ENCODE results near the gene SLC6A8.

Gene SLC6A8

DNA sequence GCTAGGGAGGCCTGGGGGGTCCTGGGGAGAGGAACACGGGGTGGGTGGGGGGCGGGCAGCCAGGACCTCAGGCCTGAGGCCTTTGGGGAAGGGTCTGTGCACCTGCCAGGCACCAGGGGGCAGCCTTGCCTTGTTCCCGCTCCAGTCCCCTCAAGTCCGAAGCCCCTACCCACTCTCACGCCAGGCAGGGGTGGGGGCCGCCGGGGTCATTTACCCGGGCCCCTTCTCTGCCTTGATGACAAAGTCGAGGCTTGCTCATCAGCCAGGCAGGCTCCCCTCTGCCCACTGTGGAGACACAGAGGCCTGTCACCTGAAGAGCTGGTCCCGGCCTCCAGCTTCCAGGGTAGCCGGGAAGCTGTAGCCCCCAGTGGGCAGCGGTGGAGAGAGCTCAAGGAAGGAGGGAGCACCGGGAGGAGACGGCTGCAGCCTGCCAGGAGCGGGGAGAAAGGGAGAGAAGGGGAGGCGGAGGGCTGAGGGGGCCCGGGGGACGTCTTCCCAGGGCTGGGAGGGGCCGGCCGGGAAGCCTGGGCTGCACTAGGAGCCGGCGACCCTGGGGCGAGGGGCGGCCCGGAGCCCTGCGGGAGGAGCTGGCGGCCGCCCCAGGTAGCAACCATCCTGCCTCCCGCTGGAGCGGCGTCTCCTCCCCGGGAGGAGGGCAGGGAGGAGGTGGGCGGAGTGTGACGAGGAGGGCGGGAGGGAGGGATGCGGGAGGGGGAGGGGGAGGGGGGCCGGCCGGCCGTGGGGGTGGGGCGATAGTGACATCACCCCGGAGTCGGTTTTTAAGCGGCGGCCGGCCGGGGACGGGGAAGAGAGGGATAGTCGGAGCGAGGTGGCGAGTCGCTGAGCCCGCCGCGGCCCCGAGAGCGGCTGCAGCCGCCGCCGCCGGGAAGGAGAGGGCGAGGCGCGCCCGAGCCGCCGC, at the start of gene SLC6A8:
Gene SLC6A8, plus strand, starts transcription at position 806 of the 919 bp plus-strand sequence. CDS start 649 bp downstream, outside the sequence.
- TF ChIP-seq GATA1 (IDR thresholded peaks at IDR 0.05; ENCODE audit: low read depth, low read length) = no peak
- TF ChIP-seq POLR2A (IDR thresholded peaks at IDR 0.05; ENCODE audit: low read length) = no peak
- peak; percentile 77 to 88 for DNase-seq

DNA sequence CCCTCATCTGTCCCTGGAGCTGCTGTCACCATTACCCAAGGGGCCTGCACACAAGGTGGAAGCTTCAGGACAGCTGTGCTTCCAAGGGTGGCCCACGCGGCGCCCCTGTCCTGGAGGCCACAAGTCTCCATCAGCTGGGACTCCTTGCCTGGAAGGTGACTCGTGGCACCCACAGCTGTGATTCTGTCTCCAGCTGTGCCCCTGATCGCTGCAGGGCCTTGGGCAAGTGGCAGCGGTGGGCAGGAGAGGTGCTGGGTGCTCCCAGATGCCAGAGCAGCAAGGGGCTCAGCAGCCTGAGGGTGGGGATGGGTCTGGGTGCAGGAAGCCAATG, 49.7 kb upstream of the SLC6A8 start:
- DNase-seq = no peak
- TF ChIP-seq GATA1 (IDR thresholded peaks at IDR 0.05; ENCODE audit: low read depth, low read length) = no peak
- TF ChIP-seq POLR2A (IDR thresholded peaks at IDR 0.05; ENCODE audit: low read length) = no peak

DNA sequence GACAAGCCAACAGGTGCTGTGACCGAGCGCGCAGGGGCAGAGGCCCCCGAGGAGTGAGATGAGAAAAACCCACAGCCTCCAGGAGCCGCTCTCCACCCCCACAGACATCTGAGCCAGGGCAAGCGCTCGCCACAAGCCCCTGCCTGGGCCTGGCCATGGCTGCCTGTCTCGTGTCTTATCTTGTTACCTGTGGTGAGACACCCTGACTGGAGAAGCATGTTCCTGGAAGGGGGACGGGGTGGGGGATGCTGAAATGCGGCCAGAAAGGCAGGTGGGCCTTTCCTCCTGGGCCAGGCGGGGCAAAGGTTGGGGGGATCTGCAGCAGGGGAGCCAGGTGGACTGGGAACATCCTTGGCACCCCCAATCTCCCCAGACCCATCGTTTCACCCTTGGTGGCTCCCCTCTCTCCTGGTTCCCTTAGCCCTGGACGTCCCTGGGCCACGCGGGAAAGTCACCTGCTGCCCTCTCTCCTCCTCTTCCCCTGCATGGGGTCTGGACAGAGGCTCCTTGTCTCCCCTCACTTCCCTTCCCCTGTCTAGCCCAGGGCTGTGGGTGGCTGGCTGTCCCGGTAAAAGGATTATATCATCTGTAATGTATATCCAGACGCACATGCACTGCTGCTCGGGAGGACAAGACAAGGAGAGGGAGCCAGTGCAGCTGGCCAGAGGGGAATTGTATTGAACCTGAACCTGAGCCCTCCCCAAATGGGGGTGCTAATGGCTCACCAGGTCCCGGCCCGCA, 49.1 kb upstream of the SLC6A8 start:
- no peak for TF ChIP-seq GATA1 (IDR thresholded peaks at IDR 0.05; ENCODE audit: low read depth, low read length)
- TF ChIP-seq POLR2A (IDR thresholded peaks at IDR 0.05; ENCODE audit: low read length) = no peak
- no peak for DNase-seq

DNA sequence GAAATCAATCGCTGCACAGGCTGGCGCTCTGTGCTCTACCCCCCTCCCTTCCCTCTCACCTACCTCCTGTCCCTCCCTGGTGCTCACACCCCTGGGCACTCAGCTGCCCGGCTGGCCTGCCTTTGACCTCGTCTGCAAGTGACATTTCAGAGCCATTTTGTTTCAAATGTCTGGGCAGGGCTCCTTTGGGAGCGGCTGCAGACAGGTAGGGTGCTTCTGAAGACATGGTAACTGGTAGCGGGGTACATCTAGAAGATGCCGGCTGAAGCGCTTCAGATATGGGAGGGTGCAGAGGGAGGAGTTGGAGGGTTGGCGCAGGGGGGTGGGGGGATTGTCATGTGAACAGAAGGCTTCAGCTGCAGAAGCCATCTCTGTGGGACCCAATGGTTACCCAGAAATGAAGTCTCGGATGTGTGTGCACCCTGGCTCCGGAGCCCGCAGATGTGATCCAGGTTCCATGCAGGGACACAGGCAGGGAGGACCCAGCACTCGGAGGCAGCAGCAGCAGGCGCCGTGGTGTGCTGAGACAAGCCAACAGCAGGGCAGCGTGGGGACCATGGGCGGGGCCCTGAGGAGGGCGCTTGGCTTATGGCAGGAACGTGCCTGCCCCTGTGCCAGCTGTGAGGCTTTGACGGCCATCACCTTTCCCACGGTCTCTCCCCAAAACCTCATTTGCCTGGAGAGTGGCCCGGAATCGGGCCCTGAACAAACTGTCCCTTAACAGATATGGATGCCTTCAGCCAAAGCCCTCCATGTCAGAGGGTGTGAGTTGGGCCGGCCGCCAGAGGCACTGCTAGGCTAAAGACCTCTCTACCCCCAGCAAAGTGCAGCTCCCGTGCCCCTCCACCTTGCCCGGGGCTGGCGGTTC, 48.3 kb upstream of the SLC6A8 start:
- TF ChIP-seq POLR2A (IDR thresholded peaks at IDR 0.05; ENCODE audit: low read length) = no peak
- no peak for DNase-seq

DNA sequence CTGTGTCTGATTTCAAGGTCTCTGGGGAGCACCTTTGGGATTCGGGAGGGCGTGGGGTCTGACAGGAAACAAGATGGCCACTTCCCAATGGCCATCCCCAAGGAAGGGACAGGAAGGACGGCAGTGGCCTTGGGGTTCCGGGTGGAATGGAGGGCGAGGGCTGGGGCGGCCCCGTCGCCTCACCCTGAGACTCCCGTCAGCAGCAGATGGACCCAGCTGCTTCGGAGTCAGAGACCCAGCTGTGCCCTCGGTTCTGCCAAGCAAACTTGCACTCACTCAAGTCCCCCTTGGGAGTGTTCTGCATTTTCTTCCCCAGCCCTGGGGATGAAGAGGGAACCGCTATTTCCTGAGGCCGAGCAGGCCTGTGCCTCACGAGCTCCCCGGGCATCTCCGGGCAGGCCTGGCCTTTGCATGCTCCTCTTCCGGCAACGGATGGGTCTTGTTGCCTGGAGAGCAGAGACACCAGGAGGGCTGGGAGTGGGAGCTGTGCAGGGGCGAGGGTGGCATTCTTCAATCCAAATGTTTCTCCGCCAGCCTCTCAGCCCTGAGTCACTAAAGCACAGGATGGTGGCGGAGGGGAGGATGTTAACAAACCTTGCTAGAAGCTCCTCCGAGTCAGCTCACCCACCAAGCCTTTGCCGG, 47.6 kb upstream of the SLC6A8 start:
- TF ChIP-seq GATA1 (IDR thresholded peaks at IDR 0.05; ENCODE audit: low read depth, low read length) = no peak
- TF ChIP-seq POLR2A (IDR thresholded peaks at IDR 0.05; ENCODE audit: low read length) = no peak
- DNase-seq = no peak

DNA sequence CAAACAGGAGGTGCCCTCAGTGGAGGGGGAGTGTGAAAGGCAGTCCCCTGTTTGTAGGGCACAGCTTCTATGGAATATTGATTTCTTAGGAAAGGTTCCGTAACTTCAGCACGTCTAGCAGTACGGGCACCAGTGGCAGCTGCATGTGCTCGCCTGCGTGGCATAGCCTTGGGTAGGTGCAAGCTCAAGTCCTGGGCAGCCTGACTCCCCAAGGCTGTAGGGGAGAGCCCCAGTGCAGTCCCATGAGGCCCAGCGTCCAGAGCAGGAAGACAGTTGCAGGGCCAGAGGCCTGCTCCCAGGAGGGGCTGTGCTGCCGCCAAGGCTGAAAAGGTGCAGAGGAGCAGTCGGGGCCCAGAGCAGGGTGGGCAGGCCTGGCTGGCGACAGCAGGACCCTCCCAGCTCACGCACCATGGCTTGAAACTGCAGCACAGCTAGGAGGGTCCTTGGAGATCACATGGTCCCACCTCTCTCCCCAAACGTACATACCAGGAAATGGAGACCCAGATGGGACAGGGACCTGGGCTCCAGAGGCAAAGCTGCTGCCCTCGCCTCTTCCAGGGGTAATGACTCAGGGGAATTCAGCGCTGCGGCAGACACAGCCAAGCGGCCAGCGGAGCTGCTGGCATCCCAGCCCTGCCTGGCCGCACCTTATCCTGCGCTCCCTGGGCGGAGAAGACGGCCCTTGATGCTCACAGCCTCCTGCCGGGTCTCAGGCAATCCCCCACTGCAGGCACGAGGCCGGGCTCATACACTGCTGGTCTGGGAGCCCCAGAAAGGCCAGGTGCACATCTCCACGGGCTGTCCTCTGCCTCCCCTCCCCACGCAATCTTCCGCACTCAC, 46.8 kb upstream of the SLC6A8 start:
- TF ChIP-seq POLR2A (IDR thresholded peaks at IDR 0.05; ENCODE audit: low read length) = no peak
- TF ChIP-seq GATA1 (IDR thresholded peaks at IDR 0.05; ENCODE audit: low read depth, low read length) = no peak
- DNase-seq = no peak

DNA sequence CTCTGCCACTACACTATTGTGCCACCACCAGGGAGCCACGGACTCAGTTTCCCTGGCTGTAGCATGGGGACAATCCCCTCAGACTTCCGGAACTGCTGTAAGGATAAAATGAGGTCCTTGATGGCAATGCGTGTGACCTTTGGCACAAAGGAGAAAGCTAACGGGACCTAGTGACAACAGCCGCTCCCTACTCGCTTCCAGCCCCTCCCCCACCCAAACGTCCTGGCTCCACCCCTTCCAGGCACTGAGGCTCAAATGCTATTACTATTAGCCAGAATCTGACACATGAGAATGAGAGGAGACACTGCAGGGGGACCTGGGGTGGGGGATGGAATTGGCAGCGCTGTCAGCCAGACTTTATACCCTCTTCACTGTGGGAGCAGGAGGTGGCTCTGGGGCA, 46.1 kb upstream of the SLC6A8 start:
- no peak for DNase-seq
- TF ChIP-seq GATA1 (IDR thresholded peaks at IDR 0.05; ENCODE audit: low read depth, low read length) (no peak), POLR2A (IDR thresholded peaks at IDR 0.05; ENCODE audit: low read length) (no peak)

DNA sequence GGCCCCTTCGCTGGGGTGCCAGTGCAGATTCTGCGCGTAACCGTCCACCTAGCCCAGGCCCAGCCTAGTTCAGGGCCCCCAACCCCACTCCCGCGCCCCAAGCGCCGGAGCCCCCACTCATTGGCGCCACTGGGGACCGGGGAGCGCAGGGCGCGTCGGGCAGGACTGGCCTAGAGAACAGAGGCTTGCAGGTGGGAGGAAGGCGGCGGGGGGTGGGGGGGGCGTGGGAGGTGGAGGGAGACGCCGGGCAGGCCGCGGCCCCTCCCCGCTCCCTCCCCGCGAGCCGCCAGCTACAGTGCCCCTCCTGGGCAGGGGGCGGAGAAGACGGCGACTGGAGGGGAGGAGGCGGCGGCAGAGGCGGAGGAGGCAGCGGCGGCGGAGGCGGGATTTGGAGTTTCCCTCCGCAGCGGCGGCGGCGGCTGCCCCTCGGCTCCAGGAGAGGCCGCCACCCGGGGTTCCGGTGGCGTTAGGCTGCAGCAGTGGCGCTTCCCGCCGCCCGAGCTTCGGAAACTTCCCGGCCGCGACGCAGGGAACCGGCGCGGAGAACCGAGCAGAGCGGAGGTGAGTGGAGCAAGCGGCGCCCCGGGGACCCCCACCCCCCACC, 45.6 kb upstream of the SLC6A8 start:
- no peak for TF ChIP-seq POLR2A (IDR thresholded peaks at IDR 0.05; ENCODE audit: low read length)
- TF ChIP-seq GATA1 (IDR thresholded peaks at IDR 0.05; ENCODE audit: low read depth, low read length) = no peak
- no peak for DNase-seq

DNA sequence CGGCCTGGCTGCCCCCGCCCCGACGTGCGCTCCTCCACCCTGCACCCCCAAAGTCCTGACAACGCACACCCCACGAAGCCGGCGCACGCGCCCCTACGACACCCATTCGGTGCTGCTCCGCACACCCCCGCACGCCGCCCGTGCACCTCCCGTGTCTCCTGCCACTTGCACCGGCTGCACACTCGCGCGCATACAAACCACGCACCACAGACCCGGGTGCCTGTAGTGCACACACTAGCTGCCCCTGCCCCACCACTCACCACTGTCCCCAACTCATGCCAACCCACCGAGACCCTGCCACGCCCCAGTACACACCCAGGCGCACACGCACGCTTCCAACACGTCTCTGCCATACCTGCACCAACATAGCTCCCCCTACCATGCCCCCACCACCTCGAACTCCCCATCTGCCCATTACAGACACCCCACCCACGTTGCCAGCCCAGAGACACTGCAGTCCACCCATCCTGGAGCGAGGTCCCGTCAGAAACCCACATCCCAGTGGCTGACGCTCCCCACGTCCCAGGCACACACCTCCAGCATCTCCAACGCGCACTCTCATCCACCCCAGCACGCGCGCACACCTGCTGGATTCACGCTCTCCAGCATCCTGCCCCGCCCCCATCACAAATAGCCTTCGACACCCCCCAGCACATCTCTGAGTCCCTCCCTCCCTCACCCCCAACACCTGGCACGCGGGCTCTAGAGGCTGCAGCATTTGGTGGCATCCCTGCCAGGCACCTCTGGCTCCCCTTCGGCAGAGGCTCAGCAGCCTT, 44.9 kb upstream of the SLC6A8 start:
- no peak for TF ChIP-seq GATA1 (IDR thresholded peaks at IDR 0.05; ENCODE audit: low read depth, low read length)
- TF ChIP-seq POLR2A (IDR thresholded peaks at IDR 0.05; ENCODE audit: low read length) = no peak
- DNase-seq = no peak

DNA sequence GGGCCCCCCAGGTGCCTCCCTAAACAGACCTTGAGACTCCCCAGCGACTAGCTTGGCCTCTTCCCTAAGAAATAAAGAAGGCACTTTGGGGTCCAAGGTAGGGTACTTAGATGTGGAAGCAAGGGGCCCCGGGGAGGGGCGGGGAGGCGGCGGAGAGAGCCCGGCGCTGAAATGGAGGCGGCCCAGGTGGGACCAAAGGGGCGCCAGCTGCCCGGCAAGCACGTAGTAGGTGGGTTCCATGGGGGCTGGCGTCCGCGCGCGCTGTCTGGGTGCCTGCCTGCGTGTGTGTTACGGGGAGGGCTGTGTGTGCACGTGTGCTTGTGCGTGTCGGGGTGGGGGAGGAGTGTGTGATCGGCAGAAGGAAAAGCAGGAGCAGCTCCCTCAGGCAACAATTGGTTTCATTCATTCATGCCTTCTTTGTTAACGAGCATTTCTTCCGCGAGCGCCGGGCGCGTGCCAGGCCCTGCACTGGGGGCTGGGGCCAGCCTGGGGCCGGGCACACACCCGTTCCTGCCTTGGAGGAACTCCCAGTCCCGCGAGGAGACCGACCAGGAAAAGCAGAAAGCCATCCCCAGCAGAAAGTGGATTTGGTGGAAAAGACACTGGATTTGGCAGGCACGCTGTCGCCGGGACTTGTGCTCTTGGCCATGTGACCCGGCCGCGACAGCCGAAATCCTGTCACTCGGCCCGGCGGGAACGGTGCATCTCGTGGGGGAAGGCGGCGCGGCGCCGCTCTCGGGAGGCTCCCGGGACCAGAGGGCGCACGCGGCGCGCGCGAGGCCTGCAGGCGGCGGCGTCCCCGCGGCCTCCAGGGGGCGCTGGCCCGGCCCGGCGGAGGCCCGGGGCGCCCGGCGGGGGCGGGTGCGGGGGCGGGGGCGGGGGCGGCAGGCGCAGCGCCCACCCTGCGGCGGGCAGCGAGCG, 44.0 kb upstream of the SLC6A8 start:
- peak; percentile 13 to 53 for DNase-seq
- TF ChIP-seq POLR2A (IDR thresholded peaks at IDR 0.05; ENCODE audit: low read length) (no peak), GATA1 (IDR thresholded peaks at IDR 0.05; ENCODE audit: low read depth, low read length) (no peak)

Measured in erythroblast (primary cell).